Measurements from ENCODE around the gene BANF2.
"Not testable (repeated sequence)": the region's sequence is repeated elsewhere in the genome, so short reads cannot be mapped to it uniquely, and the experiment has no call there.

The BANF2 gene

DNA sequence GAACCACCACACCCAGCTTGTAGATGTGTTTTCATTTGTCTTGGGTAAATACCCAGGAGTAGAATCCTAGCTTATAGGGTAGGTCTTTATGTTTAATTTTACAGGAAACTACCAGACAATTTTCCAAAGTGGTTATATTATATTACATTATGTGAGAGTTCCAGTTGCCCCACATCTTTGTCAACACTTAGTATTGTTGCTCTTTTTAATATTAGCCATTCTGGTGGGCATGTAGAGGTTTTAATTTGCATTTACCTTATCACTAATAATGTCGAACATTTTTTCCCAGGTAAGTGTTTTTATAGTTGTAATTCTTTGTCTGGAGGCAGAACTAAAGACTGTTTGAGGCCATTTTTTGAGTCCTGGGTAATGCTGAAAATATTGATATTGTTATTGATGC, 3.5 kb upstream of the BANF2 start:
- H3K4me3 ChIP-seq (ENCODE audit: low read depth in 1 of 2, low read length in 2 of 2), result no peak overlapping the region
- H3K27me3 ChIP-seq (ENCODE audit: control insufficient read depth in 1 of 2, insufficient read depth in 2 of 2, low read length in 2 of 2), result no peaks in the 10 kb centered on the region
- H3K36me3 ChIP-seq (ENCODE audit: control insufficient read depth in 1 of 2, insufficient read depth in 2 of 2, low read length in 2 of 2), result no peaks in the 10 kb centered on the region
- no peak overlapping the region for H3K27ac ChIP-seq (ENCODE audit: low read depth, low read length)
- H3K9me3 ChIP-seq (ENCODE audit: control insufficient read depth in 1 of 2, low read length in 2 of 2), result peaks cover 0 to 3% of the 10 kb centered on the region in 2 donors
- no peak overlapping the region for H3K9ac ChIP-seq (ENCODE audit: low read depth in 1 of 2, low read length in 2 of 2)
- peaks cover 22% of the 10 kb centered on the region in 2 donors for H3K4me1 ChIP-seq (ENCODE audit: control insufficient read depth in 1 of 2, insufficient read depth in 2 of 2, low read length in 2 of 2)

DNA sequence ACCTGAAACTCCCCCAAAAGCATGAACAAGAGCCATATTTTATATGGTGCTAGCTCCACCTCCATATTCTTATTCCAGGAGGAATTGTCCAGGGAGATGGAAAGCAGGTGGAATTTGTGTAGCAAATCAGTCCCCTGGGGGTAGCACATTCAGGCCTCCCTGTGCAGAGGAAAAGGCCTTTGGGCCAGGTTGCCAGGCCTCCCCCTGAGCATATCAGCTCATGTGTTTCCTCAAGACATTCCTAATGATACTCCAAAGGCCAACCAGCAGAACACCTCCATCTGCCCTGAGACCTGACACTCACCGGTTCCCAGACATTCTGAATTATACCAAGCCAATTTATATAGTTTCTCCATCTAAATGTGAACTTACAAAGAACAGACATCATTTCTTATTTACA, 2.6 kb upstream of the BANF2 start:
- Histone ChIP-seq H3K27me3 (ENCODE audit: control insufficient read depth in 1 of 2, insufficient read depth in 2 of 2, low read length in 2 of 2) (no peaks in the 10 kb centered on the region), H3K9me3 (ENCODE audit: control insufficient read depth in 1 of 2, low read length in 2 of 2) (peaks cover 0 to 3% of the 10 kb centered on the region in 2 donors), H3K27ac (ENCODE audit: low read depth, low read length) (no peak overlapping the region), H3K36me3 (ENCODE audit: control insufficient read depth in 1 of 2, insufficient read depth in 2 of 2, low read length in 2 of 2) (no peaks in the 10 kb centered on the region), H3K9ac (ENCODE audit: low read depth in 1 of 2, low read length in 2 of 2) (no peak overlapping the region), H3K4me1 (ENCODE audit: control insufficient read depth in 1 of 2, insufficient read depth in 2 of 2, low read length in 2 of 2) (peaks cover 22% of the 10 kb centered on the region in 2 donors), H3K4me3 (ENCODE audit: low read depth in 1 of 2, low read length in 2 of 2) (no peak overlapping the region)

DNA sequence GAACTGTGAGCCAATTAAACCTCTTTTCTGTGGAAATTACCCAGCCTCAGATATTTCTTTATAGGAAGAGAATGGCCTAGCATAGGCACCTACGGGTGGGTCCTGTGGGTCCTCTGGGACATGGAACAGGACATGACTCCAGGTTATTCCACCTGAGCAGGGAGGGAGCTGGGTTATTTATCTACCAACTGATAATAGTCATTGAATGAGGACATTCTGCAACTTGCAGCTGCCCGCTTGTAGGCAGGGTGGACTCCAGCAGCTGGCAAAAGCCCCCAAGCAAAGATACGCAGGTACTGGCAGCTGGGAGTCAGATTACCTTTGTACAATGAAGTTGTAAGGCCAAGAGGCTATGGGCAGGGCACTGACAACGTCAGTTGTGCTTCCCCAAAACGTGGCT, 1.4 kb upstream of the BANF2 start:
- Histone ChIP-seq H3K9me3 (ENCODE audit: control insufficient read depth in 1 of 2, low read length in 2 of 2) (peaks cover 0 to 3% of the 10 kb centered on the region in 2 donors), H3K4me3 (ENCODE audit: low read depth in 1 of 2, low read length in 2 of 2) (peak overlapping the region in 1 of 2 donors; percentile 19), H3K4me1 (ENCODE audit: control insufficient read depth in 1 of 2, insufficient read depth in 2 of 2, low read length in 2 of 2) (peaks cover 22% of the 10 kb centered on the region in 2 donors), H3K9ac (ENCODE audit: low read depth in 1 of 2, low read length in 2 of 2) (no peak overlapping the region), H3K27ac (ENCODE audit: low read depth, low read length) (no peak overlapping the region), H3K36me3 (ENCODE audit: control insufficient read depth in 1 of 2, insufficient read depth in 2 of 2, low read length in 2 of 2) (no peaks in the 10 kb centered on the region), H3K27me3 (ENCODE audit: control insufficient read depth in 1 of 2, insufficient read depth in 2 of 2, low read length in 2 of 2) (no peaks in the 10 kb centered on the region)

DNA sequence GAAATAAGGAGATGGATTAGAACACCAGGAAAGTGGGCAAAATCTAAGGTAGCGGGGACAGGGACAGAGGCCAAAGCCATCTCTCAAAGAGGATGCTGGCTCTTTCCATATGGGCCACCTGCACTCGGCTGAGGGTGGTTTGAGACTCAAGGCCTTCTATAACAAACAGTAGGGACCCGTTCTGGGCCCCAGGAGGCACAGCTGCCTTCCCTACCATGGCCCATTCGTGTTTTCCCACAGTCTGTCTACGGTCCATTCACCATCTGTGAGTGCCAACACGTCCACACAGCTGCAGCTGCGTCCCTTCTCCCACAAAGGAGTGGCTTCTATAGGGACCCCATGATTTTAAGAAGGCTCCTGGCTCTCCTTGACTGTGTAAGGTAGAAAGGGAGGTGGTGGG, 871 bp downstream of the BANF2 start:
- H3K9me3 ChIP-seq (ENCODE audit: control insufficient read depth in 1 of 2, low read length in 2 of 2), result peaks cover 0 to 3% of the 10 kb centered on the region in 2 donors
- no peak overlapping the region for H3K27ac ChIP-seq (ENCODE audit: low read depth, low read length)
- H3K36me3 ChIP-seq (ENCODE audit: control insufficient read depth in 1 of 2, insufficient read depth in 2 of 2, low read length in 2 of 2), result no peaks in the 10 kb centered on the region

DNA sequence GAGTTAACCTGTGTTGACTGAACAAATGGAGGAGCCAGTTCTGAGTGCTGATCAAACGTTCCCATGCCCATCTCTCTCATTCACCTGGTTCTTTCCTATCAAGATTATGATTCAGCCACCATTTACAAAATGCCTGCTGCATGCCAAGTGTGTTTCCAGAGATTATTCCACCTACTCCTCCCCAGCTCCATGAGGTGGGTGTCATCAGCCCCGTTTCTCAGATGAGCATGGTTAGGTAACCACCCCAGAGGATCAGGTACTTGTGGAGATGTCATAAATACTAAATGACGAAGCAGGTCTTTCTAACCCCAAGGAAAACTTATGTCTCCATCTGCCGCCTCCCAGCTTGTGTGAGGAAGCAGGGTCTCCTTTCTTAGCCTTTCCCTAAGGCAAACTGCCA, 2.1 kb downstream of the BANF2 start:
- no peaks in the 10 kb centered on the region for H3K9me3 ChIP-seq (ENCODE audit: control insufficient read depth in 1 of 2, low read length in 2 of 2)
- no peaks in the 10 kb centered on the region for H3K27me3 ChIP-seq (ENCODE audit: control insufficient read depth in 1 of 2, insufficient read depth in 2 of 2, low read length in 2 of 2)
- H3K4me1 ChIP-seq (ENCODE audit: control insufficient read depth in 1 of 2, insufficient read depth in 2 of 2, low read length in 2 of 2), result peaks cover 22 to 28% of the 10 kb centered on the region in 2 donors
- H3K9ac ChIP-seq (ENCODE audit: low read depth in 1 of 2, low read length in 2 of 2), result no peak overlapping the region
- H3K27ac ChIP-seq (ENCODE audit: low read depth, low read length), result no peak overlapping the region
- no peak overlapping the region for H3K4me3 ChIP-seq (ENCODE audit: low read depth in 1 of 2, low read length in 2 of 2)
- H3K36me3 ChIP-seq (ENCODE audit: control insufficient read depth in 1 of 2, insufficient read depth in 2 of 2, low read length in 2 of 2), result no peaks in the 10 kb centered on the region

More for the DNA sequence above, 871 bp downstream of the BANF2 start:
- Histone ChIP-seq H3K4me1 (ENCODE audit: control insufficient read depth in 1 of 2, insufficient read depth in 2 of 2, low read length in 2 of 2) (peaks cover 22% of the 10 kb centered on the region in 2 donors), H3K27me3 (ENCODE audit: control insufficient read depth in 1 of 2, insufficient read depth in 2 of 2, low read length in 2 of 2) (no peaks in the 10 kb centered on the region), H3K4me3 (ENCODE audit: low read depth in 1 of 2, low read length in 2 of 2) (no peak overlapping the region), H3K9ac (ENCODE audit: low read depth in 1 of 2, low read length in 2 of 2) (no peak overlapping the region)

DNA sequence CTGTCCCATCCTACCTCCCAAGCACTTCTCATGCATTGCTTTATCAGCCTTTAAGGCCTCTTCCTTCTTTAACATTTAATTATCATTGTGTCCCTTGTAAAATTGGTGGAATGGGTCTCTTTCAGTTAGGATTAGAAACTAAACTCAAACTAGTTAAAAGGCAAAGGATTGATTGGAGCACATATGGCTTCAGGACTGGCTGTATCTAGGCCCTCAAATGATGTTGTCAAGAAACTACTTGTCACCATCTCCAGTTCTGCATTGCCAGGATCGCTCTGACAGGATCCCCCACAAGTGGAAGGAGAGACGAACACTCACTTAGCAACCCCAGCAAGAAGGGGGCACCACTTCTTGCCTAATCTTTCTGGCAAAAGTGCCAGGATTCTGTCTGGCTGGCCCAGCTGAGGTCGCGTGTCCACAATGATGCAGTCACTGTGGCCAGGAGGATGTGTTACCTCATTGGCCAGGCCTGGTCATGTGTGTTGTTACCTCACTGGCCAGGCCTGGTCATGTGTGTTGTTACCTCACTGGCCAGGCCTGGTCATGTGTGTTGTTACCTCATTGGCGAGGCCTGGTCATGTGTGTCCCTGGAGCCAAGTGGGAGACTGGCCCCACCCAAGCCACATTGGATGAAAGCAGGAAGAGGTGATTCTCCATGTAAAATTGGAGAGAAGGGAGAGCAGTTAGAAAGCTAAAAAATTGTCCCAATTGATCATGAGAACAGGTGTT, 5.0 kb downstream of the BANF2 start:
- H3K9ac ChIP-seq (ENCODE audit: low read depth in 1 of 2, low read length in 2 of 2), result no peak overlapping the region
- H3K4me1 ChIP-seq (ENCODE audit: control insufficient read depth in 1 of 2, insufficient read depth in 2 of 2, low read length in 2 of 2), result peaks cover 21 to 27% of the 10 kb centered on the region in 2 donors
- no peaks in the 10 kb centered on the region for H3K9me3 ChIP-seq (ENCODE audit: control insufficient read depth in 1 of 2, low read length in 2 of 2)
- H3K4me3 ChIP-seq (ENCODE audit: low read depth in 1 of 2, low read length in 2 of 2), result no peak overlapping the region
- no peak overlapping the region for H3K27ac ChIP-seq (ENCODE audit: low read depth, low read length)
- no peaks in the 10 kb centered on the region for H3K27me3 ChIP-seq (ENCODE audit: control insufficient read depth in 1 of 2, insufficient read depth in 2 of 2, low read length in 2 of 2)
- no peaks in the 10 kb centered on the region for H3K36me3 ChIP-seq (ENCODE audit: control insufficient read depth in 1 of 2, insufficient read depth in 2 of 2, low read length in 2 of 2)

DNA sequence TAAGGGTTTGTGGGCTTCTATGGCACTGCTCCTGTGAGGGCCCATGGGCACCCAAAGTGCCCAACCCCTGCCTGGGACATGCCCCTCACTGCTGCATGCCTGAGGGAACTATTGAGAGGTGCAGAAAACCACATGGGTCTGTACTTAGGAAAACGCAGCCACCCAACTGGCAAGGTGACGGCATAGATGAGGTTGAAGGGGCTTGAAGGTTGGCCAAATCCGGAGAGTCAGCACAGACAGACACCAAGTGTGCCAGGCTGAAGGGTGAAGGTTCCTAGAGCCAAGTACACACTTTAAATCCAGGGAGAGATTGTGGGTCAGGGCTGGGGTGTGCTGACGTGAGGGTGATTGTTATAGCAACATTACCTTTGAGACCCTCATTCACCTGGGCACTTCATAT, 6.2 kb downstream of the BANF2 start:
- no peak overlapping the region for H3K9ac ChIP-seq (ENCODE audit: low read depth in 1 of 2, low read length in 2 of 2)
- H3K4me1 ChIP-seq (ENCODE audit: control insufficient read depth in 1 of 2, insufficient read depth in 2 of 2, low read length in 2 of 2), result peaks cover 21 to 29% of the 10 kb centered on the region in 2 donors
- no peaks in the 10 kb centered on the region for H3K27me3 ChIP-seq (ENCODE audit: control insufficient read depth in 1 of 2, insufficient read depth in 2 of 2, low read length in 2 of 2)
- H3K4me3 ChIP-seq (ENCODE audit: low read depth in 1 of 2, low read length in 2 of 2), result no peak overlapping the region
- H3K27ac ChIP-seq (ENCODE audit: low read depth, low read length), result no peak overlapping the region
- no peaks in the 10 kb centered on the region for H3K36me3 ChIP-seq (ENCODE audit: control insufficient read depth in 1 of 2, insufficient read depth in 2 of 2, low read length in 2 of 2)
- H3K9me3 ChIP-seq (ENCODE audit: control insufficient read depth in 1 of 2, low read length in 2 of 2), result no peaks in the 10 kb centered on the region

DNA sequence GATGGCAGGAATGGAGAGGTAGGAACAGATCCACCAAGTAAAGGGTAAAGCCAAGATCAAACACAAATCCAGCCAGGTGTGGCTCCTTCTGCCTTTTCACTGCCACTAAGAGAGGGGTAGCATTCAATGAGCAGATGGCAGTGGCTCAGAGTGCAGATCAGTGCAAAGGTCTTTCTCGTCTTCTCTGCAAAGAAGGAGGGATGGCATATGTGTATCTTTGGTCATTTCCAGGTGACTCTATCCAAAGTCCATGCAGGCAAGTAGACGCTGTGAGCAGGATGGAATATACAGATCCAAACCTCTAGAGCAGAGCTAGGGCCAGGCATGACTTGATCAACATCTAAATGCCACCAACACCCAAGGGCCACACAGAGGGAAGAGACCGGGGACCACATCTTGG, 6.9 kb downstream of the BANF2 start:
- H3K36me3 ChIP-seq (ENCODE audit: control insufficient read depth in 1 of 2, insufficient read depth in 2 of 2, low read length in 2 of 2), result no peaks in the 10 kb centered on the region
- no peaks in the 10 kb centered on the region for H3K27me3 ChIP-seq (ENCODE audit: control insufficient read depth in 1 of 2, insufficient read depth in 2 of 2, low read length in 2 of 2)
- H3K4me1 ChIP-seq (ENCODE audit: control insufficient read depth in 1 of 2, insufficient read depth in 2 of 2, low read length in 2 of 2), result peaks cover 24 to 36% of the 10 kb centered on the region in 2 donors
- H3K4me3 ChIP-seq (ENCODE audit: low read depth in 1 of 2, low read length in 2 of 2), result no peak overlapping the region
- no peak overlapping the region for H3K27ac ChIP-seq (ENCODE audit: low read depth, low read length)
- no peaks in the 10 kb centered on the region for H3K9me3 ChIP-seq (ENCODE audit: control insufficient read depth in 1 of 2, low read length in 2 of 2)
- H3K9ac ChIP-seq (ENCODE audit: low read depth in 1 of 2, low read length in 2 of 2), result no peak overlapping the region

DNA sequence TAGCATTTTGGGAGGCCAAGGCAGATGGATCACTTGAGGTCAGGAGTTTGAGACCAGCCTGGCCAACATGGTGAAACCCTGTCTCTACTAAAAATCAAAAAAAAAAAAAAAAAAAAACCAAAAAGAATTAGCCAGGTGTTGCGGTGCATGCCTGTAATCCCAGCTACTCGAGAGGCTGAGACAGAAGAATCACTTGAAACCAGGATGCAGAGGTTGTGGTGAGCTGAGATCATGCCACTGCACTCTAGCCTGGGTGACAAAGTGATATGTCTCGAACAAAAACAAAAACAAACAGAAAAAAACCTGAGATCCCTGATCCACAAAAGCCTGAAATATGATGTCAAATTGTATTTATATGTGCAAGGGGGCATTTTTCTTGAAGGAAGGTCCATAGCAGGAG, 8.2 kb downstream of the BANF2 start:
- H3K4me3 ChIP-seq (ENCODE audit: low read depth in 1 of 2, low read length in 2 of 2); H3K36me3 ChIP-seq (ENCODE audit: control insufficient read depth in 1 of 2, insufficient read depth in 2 of 2, low read length in 2 of 2); H3K27me3 ChIP-seq (ENCODE audit: control insufficient read depth in 1 of 2, insufficient read depth in 2 of 2, low read length in 2 of 2); H3K9ac ChIP-seq (ENCODE audit: low read depth in 1 of 2, low read length in 2 of 2); H3K9me3 ChIP-seq (ENCODE audit: control insufficient read depth in 1 of 2, low read length in 2 of 2); H3K27ac ChIP-seq (ENCODE audit: low read depth, low read length): not testable (repeated sequence)
- peaks cover 28 to 43% of the 10 kb centered on the region in 2 donors for H3K4me1 ChIP-seq (ENCODE audit: control insufficient read depth in 1 of 2, insufficient read depth in 2 of 2, low read length in 2 of 2)

DNA sequence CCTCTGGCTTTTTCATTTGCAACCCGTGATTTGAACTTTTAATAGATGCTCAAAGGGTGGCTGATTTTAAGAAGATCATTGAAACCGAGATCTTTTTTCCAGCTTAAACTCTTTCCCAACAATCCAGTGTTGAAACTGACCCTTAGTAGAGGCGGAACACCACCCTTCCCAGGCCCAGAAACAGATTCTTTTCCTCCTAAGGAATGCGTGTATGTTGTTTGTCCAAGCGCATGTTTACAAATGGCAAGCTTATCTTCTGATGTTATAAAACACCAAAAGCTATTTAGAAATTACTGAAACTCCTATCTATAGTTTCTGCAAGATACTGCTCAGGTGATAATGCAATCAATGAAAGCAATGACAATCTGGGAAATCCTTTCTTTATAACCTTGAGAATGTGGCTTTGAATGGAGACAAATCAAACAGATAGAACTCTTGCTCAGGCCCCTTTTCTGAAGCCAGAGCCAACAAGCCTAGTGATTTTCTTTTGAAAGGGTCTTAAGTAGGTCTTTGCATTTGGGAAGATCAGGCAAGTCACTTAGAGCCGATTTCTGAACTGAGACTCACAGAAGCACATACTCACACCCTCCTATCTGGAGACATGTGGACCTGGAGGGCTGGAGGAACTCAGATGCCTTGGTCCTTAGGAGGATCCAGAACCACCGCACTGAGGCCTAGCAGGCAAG, 9.1 kb downstream of the BANF2 start:
- peaks cover 28 to 43% of the 10 kb centered on the region in 2 donors for H3K4me1 ChIP-seq (ENCODE audit: control insufficient read depth in 1 of 2, insufficient read depth in 2 of 2, low read length in 2 of 2)
- H3K4me3 ChIP-seq (ENCODE audit: low read depth in 1 of 2, low read length in 2 of 2), result no peak overlapping the region
- no peak overlapping the region for H3K9ac ChIP-seq (ENCODE audit: low read depth in 1 of 2, low read length in 2 of 2)
- H3K27ac ChIP-seq (ENCODE audit: low read depth, low read length), result no peak overlapping the region
- no peaks in the 10 kb centered on the region for H3K36me3 ChIP-seq (ENCODE audit: control insufficient read depth in 1 of 2, insufficient read depth in 2 of 2, low read length in 2 of 2)
- no peaks in the 10 kb centered on the region for H3K27me3 ChIP-seq (ENCODE audit: control insufficient read depth in 1 of 2, insufficient read depth in 2 of 2, low read length in 2 of 2)
- no peaks in the 10 kb centered on the region for H3K9me3 ChIP-seq (ENCODE audit: control insufficient read depth in 1 of 2, low read length in 2 of 2)

Data from duodenal mucosa (tissue), 2 donors.